CD4-positive, alpha-beta T cell treated with Interleukin-15 for 1 hour (primary cell): Measurements from ENCODE around the gene FAM161A.
"Not testable (repeated sequence)": the region's sequence is repeated elsewhere in the genome, so short reads cannot be mapped to it uniquely, and the experiment has no call there.

Experiments used
- DNase-seq: peaks from one replicate; pipeline ENCODE4 v3.0.0-alpha.2; 2020

FAM161A gene

DNA sequence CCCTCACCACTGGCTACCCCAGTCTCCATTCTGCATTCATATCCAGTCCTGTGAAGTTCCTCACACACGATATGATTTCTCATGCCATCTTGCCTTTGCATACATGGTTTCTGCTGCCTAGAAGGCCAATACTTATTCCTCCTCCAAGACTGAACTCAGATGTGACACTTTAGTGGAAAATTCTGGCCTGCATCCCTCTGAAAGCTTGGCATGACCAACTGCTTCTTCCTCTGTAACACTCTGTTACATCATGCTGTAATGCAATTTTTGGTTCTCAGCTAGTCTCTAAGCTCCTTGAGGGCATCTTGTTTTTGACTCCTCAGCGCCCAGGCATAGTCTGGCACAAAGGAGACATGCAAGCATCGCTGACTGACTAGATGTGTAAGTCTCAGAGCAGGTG is 12.6 kb downstream of the FAM161A start:
- DNase-seq = no peak

DNA sequence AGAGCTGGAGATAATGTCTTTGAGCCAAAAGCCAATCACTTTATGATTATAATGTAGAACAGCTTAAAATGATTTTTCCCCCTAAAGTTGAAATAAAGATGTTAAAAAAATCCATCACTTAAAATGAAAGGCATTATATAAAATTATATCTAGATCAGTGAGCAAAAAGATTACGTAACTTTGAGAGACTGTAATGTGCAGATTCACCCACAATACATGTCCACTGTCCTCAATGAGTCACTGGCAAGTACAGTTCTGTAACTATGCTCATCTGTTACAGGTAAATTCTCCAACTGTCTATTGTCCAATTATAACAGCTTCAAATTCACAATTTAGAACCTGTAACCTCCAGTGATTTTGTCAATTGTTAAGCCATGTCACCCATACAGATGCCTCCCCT is 19.0 kb downstream of the FAM161A start:
- no peak for DNase-seq

GRCh38 chr2:61833971-61834370 is 19.9 kb downstream of the FAM161A start:
- DNase-seq = no peak

- no peak for DNase-seq
These were observed 21.5 kb downstream of the FAM161A start for GRCh38 chr2:61832183-61832841.

DNA sequence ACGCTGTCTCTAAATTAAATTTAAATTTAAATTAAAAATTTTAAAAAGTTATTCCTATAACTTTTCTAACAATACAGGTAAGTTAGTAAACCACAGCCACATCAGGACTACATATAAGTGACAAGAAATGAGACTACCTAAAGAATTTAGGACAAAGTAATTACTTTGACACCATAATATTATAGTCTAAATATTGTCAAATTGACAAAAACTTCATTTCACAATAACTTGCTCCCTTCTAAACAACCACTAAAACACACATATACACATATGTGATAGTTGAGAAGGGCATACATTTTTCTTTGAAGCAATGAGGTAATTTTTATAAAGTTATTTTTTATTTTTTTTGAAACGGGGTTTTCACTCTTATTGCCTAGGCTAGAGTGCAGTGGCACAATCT is 31.6 kb downstream of the FAM161A start:
- no peak for DNase-seq

- DNase-seq = no peak
These were observed 37.1 kb downstream of the FAM161A start for GRCh38 chr2:61816480-61817355.

GRCh38 chr2:61814539-61815160 is 39.2 kb downstream of the FAM161A start:
- DNase-seq = no peak

DNA sequence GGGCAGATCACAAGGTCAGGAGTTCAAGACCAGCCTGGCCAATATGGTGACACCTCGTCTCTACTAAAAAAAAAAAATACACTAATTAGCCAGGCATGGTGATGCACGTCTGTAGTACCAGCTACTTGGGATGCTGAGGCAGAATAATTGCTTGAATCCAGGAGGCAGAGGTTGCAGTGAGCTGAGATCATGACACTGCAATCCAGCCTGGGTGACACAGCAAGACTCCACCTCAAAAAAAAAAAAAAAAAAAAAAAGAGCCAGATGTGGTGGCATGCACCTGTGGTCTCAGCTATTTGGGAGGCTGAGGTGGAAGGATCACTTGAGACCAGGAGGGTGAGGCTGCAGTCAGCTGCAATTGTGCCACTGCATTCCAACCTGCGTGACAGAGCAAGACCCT is 40.5 kb downstream of the FAM161A start:
- not testable (repeated sequence) for DNase-seq

DNA sequence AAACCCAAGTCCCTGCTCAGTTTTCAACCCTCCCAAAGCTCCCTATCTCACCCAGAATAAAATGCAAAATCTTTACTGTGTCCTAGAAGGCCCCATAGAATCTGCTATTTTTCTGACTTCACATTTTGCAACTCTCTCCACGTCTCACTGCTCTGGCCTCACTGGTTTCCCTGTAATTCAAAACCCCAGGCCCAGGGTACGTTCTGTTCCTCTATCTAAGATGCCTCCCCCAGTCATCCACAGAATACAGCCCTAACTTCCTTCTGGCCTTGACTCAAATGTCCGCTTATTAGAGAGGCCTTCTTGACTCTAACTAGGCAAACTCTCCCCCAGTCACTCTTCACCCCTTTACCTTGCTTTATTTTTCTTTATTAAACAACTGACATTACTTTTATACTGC is 42.0 kb downstream of the FAM161A start:
- DNase-seq = no peak

GRCh38 chr2:61810203-61810602 is 43.7 kb downstream of the FAM161A start:
- not testable (repeated sequence) for DNase-seq

- DNase-seq = not testable (repeated sequence)
These were observed 45.2 kb downstream of the FAM161A start for GRCh38 chr2:61808693-61809092.

GRCh38 chr2:61807036-61807757 is 46.7 kb downstream of the FAM161A start:
- DNase-seq = no peak

DNA sequence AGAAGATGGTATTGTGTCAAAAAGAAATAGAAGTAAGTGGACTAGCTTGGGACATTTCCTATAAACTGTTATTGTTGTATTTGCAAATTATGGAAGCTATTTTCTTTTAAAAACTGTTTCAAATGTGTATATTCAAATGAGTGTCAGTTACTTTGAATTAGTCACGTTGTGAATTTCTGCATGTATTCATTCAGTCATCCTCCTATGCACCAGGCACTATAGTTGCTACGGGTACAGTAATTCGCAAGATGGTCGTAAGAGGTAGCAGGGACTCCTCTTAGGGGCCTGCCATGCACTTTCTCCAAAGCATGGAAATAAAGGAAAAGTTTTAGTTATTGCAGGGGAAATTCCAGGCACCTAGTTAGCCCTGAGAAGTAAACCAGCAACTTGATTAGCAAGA is 51.3 kb downstream of the FAM161A start:
- DNase-seq = no peak

GRCh38 chr2:61799099-61799498 is 54.8 kb downstream of the FAM161A start:
- DNase-seq = no peak

DNA sequence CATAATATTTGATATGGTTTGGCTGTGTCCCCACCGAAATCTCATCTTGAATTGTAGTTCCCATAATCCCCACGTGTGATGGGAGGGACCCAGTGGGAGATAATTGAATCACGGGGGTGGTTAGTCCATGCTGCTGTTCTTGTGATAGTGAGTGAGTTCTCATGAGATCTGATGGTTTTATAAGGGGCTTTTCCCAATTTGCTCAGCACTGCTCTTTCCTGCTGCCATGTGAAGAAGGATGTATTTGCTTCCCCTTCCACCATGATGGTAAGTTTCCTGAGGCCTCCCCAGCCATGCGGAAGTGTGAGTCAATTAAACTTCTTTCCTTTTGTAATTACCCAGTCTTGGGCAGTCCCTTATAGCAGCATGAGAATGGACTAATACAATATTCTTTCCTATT is 56.4 kb downstream of the FAM161A start:
- not testable (repeated sequence) for DNase-seq

GRCh38 chr2:61795408-61795807 is 58.5 kb downstream of the FAM161A start:
- DNase-seq = no peak

GRCh38 chr2:61793389-61793836 is 60.4 kb downstream of the FAM161A start:
- peak; percentile 81 for DNase-seq

GRCh38 chr2:61792355-61792890 is 61.4 kb downstream of the FAM161A start:
- no peak for DNase-seq

DNA sequence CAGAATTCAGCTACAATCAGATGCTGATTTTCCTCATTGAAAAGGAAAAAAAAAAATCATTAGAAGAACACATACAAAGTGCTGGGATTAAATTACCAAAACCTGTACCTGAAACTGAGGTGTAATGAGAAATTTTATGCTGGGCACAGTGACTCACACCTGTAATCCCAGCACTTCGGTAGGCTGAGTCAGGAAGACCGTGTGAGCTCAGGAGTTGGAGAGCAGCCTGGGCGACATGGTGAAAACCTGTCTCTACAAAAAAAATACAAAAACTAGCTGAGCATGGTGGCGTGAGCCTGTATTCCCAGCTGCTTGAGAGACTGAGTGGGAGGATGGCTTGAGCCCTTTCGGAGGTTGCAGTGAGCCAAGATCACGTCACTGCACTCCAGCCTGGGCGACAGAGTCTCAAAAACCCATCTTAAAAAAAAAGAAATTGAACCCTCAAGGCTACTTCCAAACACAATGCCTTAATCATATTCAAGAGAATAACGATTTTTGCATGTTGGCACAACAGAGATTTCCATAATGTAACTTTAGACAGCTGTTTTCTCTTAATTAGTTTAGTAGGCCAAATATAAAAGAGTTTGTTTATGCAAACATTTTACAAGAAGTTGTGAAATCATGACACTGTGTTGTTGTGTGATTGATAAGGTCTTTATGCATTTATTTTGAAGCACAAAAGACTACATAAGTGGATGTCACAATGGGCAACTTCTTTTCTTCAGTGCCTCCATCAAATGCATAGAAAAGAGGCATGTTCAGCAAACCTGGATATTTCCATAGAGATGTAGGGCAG is 63.9 kb downstream of the FAM161A start:
- DNase-seq = no peak

GRCh38 chr2:61787941-61788563 is 65.8 kb downstream of the FAM161A start:
- no peak for DNase-seq

- DNase-seq = no peak
These were observed 67.0 kb downstream of the FAM161A start for GRCh38 chr2:61786876-61787275.
